Stomach (tissue), 4 donors: Measurements from ENCODE around the gene CCHCR1.

Source experiments
- EP300 ChIP-seq: sonication (generic); formaldehyde crosslinking; IDR thresholded peaks from one replicate; pipeline ENCODE4 v1.6.1; 2017; ENCODE audit warnings: antibody characterized with exemption
- POLR2A ChIP-seq, 4 donors: fragments of 450-650 bp; IDR thresholded peaks; one replicate each; pipeline ENCODE4 v1.6.1; 2016; ENCODE audit warnings: antibody characterized with exemption in 4 of 4, control low read depth in 2 of 4, mild to moderate bottlenecking in 1 of 4, moderate library complexity in 1 of 4
- POLR2AphosphoS5 ChIP-seq, 3 donors: sonication (generic); formaldehyde crosslinking; IDR thresholded peaks; one replicate each; pipeline ENCODE4 v1.6.1; 2016; ENCODE audit warnings: antibody characterized with exemption in 3 of 3
- TF ChIP-seq, protein P1 (sequence below), 7 experiments: fragments of 450-650 bp in 4 of 7; fragments of 200-600 bp in 3 of 7; sonication (generic) in 3 of 7; IDR thresholded peaks; one replicate each; pipeline ENCODE4 v1.5.1; 2016 to 2019; ENCODE audit warnings: antibody characterized with exemption in 7 of 7, control low read depth in 2 of 7, mild to moderate bottlenecking in 1 of 7

GRCh38 chr6:31139599-31139998, 18.0 kb downstream of the CCHCR1 start:
- TF ChIP-seq, protein P1, sequence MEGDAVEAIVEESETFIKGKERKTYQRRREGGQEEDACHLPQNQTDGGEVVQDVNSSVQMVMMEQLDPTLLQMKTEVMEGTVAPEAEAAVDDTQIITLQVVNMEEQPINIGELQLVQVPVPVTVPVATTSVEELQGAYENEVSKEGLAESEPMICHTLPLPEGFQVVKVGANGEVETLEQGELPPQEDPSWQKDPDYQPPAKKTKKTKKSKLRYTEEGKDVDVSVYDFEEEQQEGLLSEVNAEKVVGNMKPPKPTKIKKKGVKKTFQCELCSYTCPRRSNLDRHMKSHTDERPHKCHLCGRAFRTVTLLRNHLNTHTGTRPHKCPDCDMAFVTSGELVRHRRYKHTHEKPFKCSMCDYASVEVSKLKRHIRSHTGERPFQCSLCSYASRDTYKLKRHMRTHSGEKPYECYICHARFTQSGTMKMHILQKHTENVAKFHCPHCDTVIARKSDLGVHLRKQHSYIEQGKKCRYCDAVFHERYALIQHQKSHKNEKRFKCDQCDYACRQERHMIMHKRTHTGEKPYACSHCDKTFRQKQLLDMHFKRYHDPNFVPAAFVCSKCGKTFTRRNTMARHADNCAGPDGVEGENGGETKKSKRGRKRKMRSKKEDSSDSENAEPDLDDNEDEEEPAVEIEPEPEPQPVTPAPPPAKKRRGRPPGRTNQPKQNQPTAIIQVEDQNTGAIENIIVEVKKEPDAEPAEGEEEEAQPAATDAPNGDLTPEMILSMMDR (IDR thresholded peaks at IDR 0.05), result no peak
- TF ChIP-seq EP300, result no peak
- no peak for TF ChIP-seq POLR2A (IDR thresholded peaks at IDR 0.05)
- TF ChIP-seq POLR2AphosphoS5 (IDR thresholded peaks at IDR 0.05), result no peak
